ENCODE results near the gene CLHC1.
"Not testable (repeated sequence)": the region's sequence is repeated elsewhere in the genome, so short reads cannot be mapped to it uniquely, and the experiment has no call there.

CLHC1 gene

DNA sequence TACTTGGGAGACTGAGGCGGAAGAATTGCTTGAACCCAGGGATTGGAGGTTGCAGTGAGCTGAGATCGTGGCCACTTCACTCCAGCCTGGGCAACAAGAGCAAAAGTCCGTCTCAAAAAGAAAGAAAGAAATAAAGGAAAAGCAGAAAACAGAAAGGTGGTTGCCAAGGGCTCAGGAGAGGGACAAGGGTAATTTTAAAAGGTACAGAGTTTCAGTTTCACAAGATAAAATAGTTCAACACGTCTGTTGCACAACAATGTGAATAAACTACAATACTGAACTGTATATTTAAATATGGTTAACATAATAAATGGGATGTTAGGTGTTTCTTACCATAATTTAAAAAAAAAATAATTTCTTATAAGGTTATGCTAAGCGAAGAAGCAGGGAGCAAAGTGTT, 13.3 kb upstream of the CLHC1 start:
- H3K79me2 ChIP-seq (ENCODE audit: insufficient read depth, low read length): no peaks in the 10 kb centered on the region
- no peak overlapping the region for H3K4me2 ChIP-seq (ENCODE audit: insufficient read depth, low read length)
- ATAC-seq (ENCODE audit: insufficient read depth, low read depth) (no peak), DNase-seq (no peak)
- H3K27ac ChIP-seq (ENCODE audit: low read length): no peak overlapping the region
- no peak for TF ChIP-seq EZH2 (IDR thresholded peaks at IDR 0.05; ENCODE audit: borderline replicate concordance, low read depth, low read length, severe bottlenecking)
- TF ChIP-seq, protein P1, sequence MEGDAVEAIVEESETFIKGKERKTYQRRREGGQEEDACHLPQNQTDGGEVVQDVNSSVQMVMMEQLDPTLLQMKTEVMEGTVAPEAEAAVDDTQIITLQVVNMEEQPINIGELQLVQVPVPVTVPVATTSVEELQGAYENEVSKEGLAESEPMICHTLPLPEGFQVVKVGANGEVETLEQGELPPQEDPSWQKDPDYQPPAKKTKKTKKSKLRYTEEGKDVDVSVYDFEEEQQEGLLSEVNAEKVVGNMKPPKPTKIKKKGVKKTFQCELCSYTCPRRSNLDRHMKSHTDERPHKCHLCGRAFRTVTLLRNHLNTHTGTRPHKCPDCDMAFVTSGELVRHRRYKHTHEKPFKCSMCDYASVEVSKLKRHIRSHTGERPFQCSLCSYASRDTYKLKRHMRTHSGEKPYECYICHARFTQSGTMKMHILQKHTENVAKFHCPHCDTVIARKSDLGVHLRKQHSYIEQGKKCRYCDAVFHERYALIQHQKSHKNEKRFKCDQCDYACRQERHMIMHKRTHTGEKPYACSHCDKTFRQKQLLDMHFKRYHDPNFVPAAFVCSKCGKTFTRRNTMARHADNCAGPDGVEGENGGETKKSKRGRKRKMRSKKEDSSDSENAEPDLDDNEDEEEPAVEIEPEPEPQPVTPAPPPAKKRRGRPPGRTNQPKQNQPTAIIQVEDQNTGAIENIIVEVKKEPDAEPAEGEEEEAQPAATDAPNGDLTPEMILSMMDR (IDR thresholded peaks at IDR 0.05; ENCODE audit: borderline replicate concordance, extremely low read depth, low read length, poor library complexity, severe bottlenecking): no peak
- no peak overlapping the region for H3K4me3 ChIP-seq (ENCODE audit: low read depth in 1 of 2, low read length in 2 of 2)
- no peaks in the 10 kb centered on the region for H4K20me1 ChIP-seq (ENCODE audit: insufficient read depth, low read length)
- no peaks in the 10 kb centered on the region for H3K9me3 ChIP-seq (ENCODE audit: insufficient read depth, low read length, severe bottlenecking)
- no peak overlapping the region for H2AFZ ChIP-seq (ENCODE audit: low read depth, low read length)
- no peaks in the 10 kb centered on the region for H3K27me3 ChIP-seq (ENCODE audit: insufficient read depth, low read length, poor library complexity)
- H3K36me3 ChIP-seq (ENCODE audit: insufficient read depth, low read length): peaks cover 60% of the 10 kb centered on the region
- H3K9ac ChIP-seq (ENCODE audit: low read depth, low read length): no peak overlapping the region
- no peaks in the 10 kb centered on the region for H3K4me1 ChIP-seq (ENCODE audit: insufficient read depth, low read length)

DNA sequence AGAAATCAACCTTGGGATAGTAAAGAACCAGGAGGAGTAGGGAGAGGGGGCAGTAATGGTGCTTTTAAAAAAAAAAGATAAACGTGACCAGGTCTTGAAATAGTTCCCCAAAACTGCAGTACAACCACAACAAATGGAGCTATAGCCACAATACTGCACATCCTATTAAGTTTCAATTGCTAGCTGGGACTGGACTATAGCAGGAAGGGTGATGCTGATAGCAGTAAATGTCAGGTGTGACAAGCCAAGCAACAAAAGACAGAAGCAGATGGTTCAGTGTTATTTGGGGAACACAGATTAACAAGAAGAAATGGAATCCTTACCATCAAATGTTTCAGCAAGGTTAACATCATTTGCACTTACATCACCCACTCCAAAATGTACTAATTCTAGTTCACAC, 10.5 kb upstream of the CLHC1 start:
- Histone ChIP-seq H3K27me3 (ENCODE audit: insufficient read depth, low read length, poor library complexity) (no peaks in the 10 kb centered on the region), H3K4me1 (ENCODE audit: insufficient read depth, low read length) (no peaks in the 10 kb centered on the region), H3K4me3 (ENCODE audit: low read depth in 1 of 2, low read length in 2 of 2) (no peak overlapping the region), H4K20me1 (ENCODE audit: insufficient read depth, low read length) (no peaks in the 10 kb centered on the region), H3K9me3 (ENCODE audit: insufficient read depth, low read length, severe bottlenecking) (no peaks in the 10 kb centered on the region), H3K4me2 (ENCODE audit: insufficient read depth, low read length) (no peak overlapping the region), H3K36me3 (ENCODE audit: insufficient read depth, low read length) (peaks cover 58% of the 10 kb centered on the region; the same call in 1 of the 2 replicates), H3K79me2 (ENCODE audit: insufficient read depth, low read length) (no peaks in the 10 kb centered on the region), H2AFZ (ENCODE audit: low read depth, low read length) (no peak overlapping the region), H3K9ac (ENCODE audit: low read depth, low read length) (no peak overlapping the region), H3K27ac (ENCODE audit: low read length) (no peak overlapping the region)
- DNase-seq (no peak), ATAC-seq (ENCODE audit: insufficient read depth, low read depth) (no peak)
- TF ChIP-seq EZH2 (IDR thresholded peaks at IDR 0.05; ENCODE audit: borderline replicate concordance, low read depth, low read length, severe bottlenecking): no peak
- TF ChIP-seq, protein P1 (IDR thresholded peaks at IDR 0.05; ENCODE audit: borderline replicate concordance, extremely low read depth, low read length, poor library complexity, severe bottlenecking): no peak

DNA sequence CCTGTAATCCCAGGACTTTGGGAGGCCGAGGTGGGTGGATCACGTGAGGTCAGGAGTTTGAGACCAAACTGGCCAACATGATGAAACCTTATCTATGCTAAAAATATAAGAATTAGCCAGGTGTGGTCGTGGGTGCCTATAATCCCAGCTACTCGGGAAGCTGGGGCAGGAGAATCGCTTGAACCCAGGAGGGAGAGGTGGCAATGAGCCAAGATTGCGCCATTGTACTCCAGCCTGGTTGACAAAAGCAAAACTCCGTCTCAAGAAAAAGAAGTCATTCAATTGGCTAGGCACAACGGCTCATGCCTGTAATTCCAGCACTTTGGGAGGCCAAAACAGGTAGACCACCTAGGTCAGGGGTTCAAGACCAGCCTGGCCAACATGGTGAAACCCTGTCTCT, 9.5 kb upstream of the CLHC1 start:
- peaks cover 63% of the 10 kb centered on the region; the same call in 1 of the 2 replicates for H3K36me3 ChIP-seq (ENCODE audit: insufficient read depth, low read length)
- not testable (repeated sequence) for H3K4me2 ChIP-seq (ENCODE audit: insufficient read depth, low read length); H3K4me3 ChIP-seq (ENCODE audit: low read depth in 1 of 2, low read length in 2 of 2); ATAC-seq (ENCODE audit: insufficient read depth, low read depth); H3K27ac ChIP-seq (ENCODE audit: low read length); H3K4me1 ChIP-seq (ENCODE audit: insufficient read depth, low read length); H3K9ac ChIP-seq (ENCODE audit: low read depth, low read length); H3K27me3 ChIP-seq (ENCODE audit: insufficient read depth, low read length, poor library complexity); H2AFZ ChIP-seq (ENCODE audit: low read depth, low read length); DNase-seq; H3K79me2 ChIP-seq (ENCODE audit: insufficient read depth, low read length); H3K9me3 ChIP-seq (ENCODE audit: insufficient read depth, low read length, severe bottlenecking); H4K20me1 ChIP-seq (ENCODE audit: insufficient read depth, low read length)

DNA sequence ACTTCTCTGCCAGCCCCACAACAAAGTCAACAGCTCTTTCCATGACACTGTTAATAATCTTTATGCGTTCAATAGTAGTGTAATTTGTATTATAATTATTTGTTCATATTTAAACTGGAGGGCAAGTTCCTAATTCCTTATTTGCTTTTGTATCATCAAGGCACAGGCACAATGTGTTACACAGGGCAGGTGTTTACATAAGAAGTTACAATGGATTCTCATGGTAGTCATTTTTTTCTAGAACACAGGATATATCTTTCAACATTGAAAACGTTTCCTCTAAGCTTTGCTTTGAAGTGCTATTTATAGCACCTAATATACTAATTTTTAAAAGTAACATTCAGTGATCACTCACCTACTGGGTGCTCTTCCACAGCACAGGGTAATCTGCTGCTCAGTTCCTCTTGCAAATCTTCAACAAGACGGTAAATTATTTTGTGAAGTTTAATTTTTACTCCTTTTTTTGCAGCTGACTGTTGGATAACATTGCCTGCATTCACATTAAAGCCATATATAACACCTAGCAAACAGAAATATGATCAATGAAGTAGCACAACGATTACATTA, 7.6 kb upstream of the CLHC1 start:
- no peak for TF ChIP-seq EZH2 (IDR thresholded peaks at IDR 0.05; ENCODE audit: borderline replicate concordance, low read depth, low read length, severe bottlenecking)
- TF ChIP-seq, protein P1 (IDR thresholded peaks at IDR 0.05; ENCODE audit: borderline replicate concordance, extremely low read depth, low read length, poor library complexity, severe bottlenecking): no peak
- H3K27ac ChIP-seq (ENCODE audit: low read length): no peak overlapping the region
- DNase-seq (no peak), ATAC-seq (ENCODE audit: insufficient read depth, low read depth) (no peak)
- H3K4me2 ChIP-seq (ENCODE audit: insufficient read depth, low read length): no peak overlapping the region
- peaks cover 6% of the 10 kb centered on the region for H3K79me2 ChIP-seq (ENCODE audit: insufficient read depth, low read length)
- H3K36me3 ChIP-seq (ENCODE audit: insufficient read depth, low read length): peaks cover 66% of the 10 kb centered on the region
- peaks cover 9% of the 10 kb centered on the region for H3K4me1 ChIP-seq (ENCODE audit: insufficient read depth, low read length)
- no peak overlapping the region for H3K9ac ChIP-seq (ENCODE audit: low read depth, low read length)
- H3K4me3 ChIP-seq (ENCODE audit: low read depth in 1 of 2, low read length in 2 of 2): no peak overlapping the region
- no peak overlapping the region for H2AFZ ChIP-seq (ENCODE audit: low read depth, low read length)
- H3K9me3 ChIP-seq (ENCODE audit: insufficient read depth, low read length, severe bottlenecking): no peaks in the 10 kb centered on the region
- 0 out of 2 replicates have a peak, but pooled peaks cover 2% of the 10 kb centered on the region for H4K20me1 ChIP-seq (ENCODE audit: insufficient read depth, low read length)
- H3K27me3 ChIP-seq (ENCODE audit: insufficient read depth, low read length, poor library complexity): no peaks in the 10 kb centered on the region

All from DND-41 (cell line).